A673 (cell line): ENCODE results near the gene INPP4A.

Experiments used
- CTCF ChIP-seq: fragments of 300-800, 200-600 bp; sonication (generic); conservative IDR thresholded peaks from 2 replicates; pipeline ENCODE4 v1.5.1; 2017; ENCODE audit warnings: low read depth, mild to moderate bottlenecking, antibody characterized with exemption, low read length, moderate library complexity, mixed read lengths
- EZH2 ChIP-seq: fragments of 200-600 bp; sonication (generic); IDR thresholded peaks from 2 replicates; pipeline ENCODE4 v1.6.1; 2017; ENCODE audit warnings: borderline replicate concordance, low read depth, mild to moderate bottlenecking, mixed read lengths, antibody characterized with exemption, low read length; ENCODE audit not compliant: poor library complexity, severe bottlenecking

- TF ChIP-seq CTCF (no peak), EZH2 (no peak)
These were observed 78.2 kb downstream of the INPP4A start for GRCh38 chr2:98522854-98523253.
